Fibroblast of pulmonary artery (primary cell): ENCODE results near the gene TRIM47.

Source experiments
- DNase-seq: peaks from one replicate; pipeline ENCODE4 v3.0.0-alpha.2; 2010; ENCODE audit warnings: low read depth
- H3K4me3 ChIP-seq: replicated peaks from 2 replicates; pipeline ENCODE4 v1.5.1; 2011; ENCODE audit warnings: low read depth, mild to moderate bottlenecking, control low read depth, low read length, moderate library complexity
- CTCF ChIP-seq: IDR thresholded peaks from 2 replicates; pipeline ENCODE4 v1.5.1; 2011; ENCODE audit warnings: mild to moderate bottlenecking, control low read depth, low read length, inconsistent platforms; ENCODE audit errors: missing control alignments

The TRIM47 gene

GRCh38 chr17:75834928-75835653, 43.3 kb downstream of the TRIM47 start:
- DNase-seq, result no peak
- no peak overlapping the region for H3K4me3 ChIP-seq
- no peak for TF ChIP-seq CTCF

GRCh38 chr17:75834279-75834920, 44.0 kb downstream of the TRIM47 start:
- no peak overlapping the region for H3K4me3 ChIP-seq
- no peak for DNase-seq
- no peak for TF ChIP-seq CTCF

- TF ChIP-seq CTCF, result no peak
- H3K4me3 ChIP-seq, result no peak overlapping the region
- no peak for DNase-seq
Observed at GRCh38 chr17:75832652-75833400, 45.6 kb downstream of the TRIM47 start.

GRCh38 chr17:75832164-75832651, 46.2 kb downstream of the TRIM47 start:
- DNase-seq, result peak; percentile 60
- TF ChIP-seq CTCF, result no peak
- H3K4me3 ChIP-seq, result no peak overlapping the region

- TF ChIP-seq CTCF, result no peak
- H3K4me3 ChIP-seq, result no peak overlapping the region
- no peak for DNase-seq
Observed at GRCh38 chr17:75831032-75831571, 47.3 kb downstream of the TRIM47 start.

GRCh38 chr17:75830164-75831031, 48.0 kb downstream of the TRIM47 start:
- DNase-seq, result no peak
- H3K4me3 ChIP-seq, result no peak overlapping the region
- peak; percentile 59 for TF ChIP-seq CTCF
